Osteoblast (primary cell): ENCODE measurements around the gene SEPTIN5. TPM values are rescaled to one million over a fixed set of nuclear protein-coding genes. Genes with fewer than 3 reads are reported as not detected.

Experiments
- DNase-seq: peaks from one replicate; pipeline ENCODE4 v3.0.0; 2011; ENCODE audit warnings: low spot score, mixed read lengths; ENCODE audit not compliant: insufficient read length; ENCODE audit errors: missing footprints
- H2AFZ ChIP-seq: 2 replicates; pipeline ENCODE4 v1.6.0; 2011; ENCODE audit warnings: mild to moderate bottlenecking, low read length
- H3K27ac ChIP-seq: 2 replicates; pipeline ENCODE4 v1.5.1; 2011; ENCODE audit warnings: mild to moderate bottlenecking, low read depth, low read length, moderate library complexity
- H3K27me3 ChIP-seq: 2 replicates; pipeline ENCODE4 v1.6.0; 2012; ENCODE audit warnings: mild to moderate bottlenecking, control low read depth, inconsistent platforms, low read length, moderate library complexity; ENCODE audit not compliant: insufficient read depth
- H3K36me3 ChIP-seq: 2 replicates; pipeline ENCODE4 v1.5.1; 2011; ENCODE audit warnings: mild to moderate bottlenecking, low read length, control low read depth, moderate library complexity; ENCODE audit not compliant: insufficient read depth
- H3K4me1 ChIP-seq: 2 replicates; pipeline ENCODE4 v1.5.1; 2011; ENCODE audit warnings: mild to moderate bottlenecking, low read length, control low read depth, moderate library complexity; ENCODE audit not compliant: insufficient read depth
- H3K4me2 ChIP-seq: 2 replicates; pipeline ENCODE4 v1.6.0; 2011; ENCODE audit warnings: mild to moderate bottlenecking, low read length; ENCODE audit not compliant: insufficient read depth
- H3K4me3 ChIP-seq: fragments of 200-600 bp; sonication (generic); 3 replicates; pipeline ENCODE4 v1.5.1; 2012; ENCODE audit warnings: mild to moderate bottlenecking, low read length, inconsistent platforms; ENCODE audit not compliant: insufficient read depth
- H3K79me2 ChIP-seq: 2 replicates; pipeline ENCODE4 v1.6.0; 2012; ENCODE audit warnings: mild to moderate bottlenecking, low read length, control low read depth, inconsistent platforms; ENCODE audit not compliant: insufficient read depth
- H3K9me3 ChIP-seq: 2 replicates; pipeline ENCODE4 v1.5.1; 2011; ENCODE audit warnings: low read depth, low read length, control low read depth
- H4K20me1 ChIP-seq: 2 replicates; pipeline ENCODE4 v1.6.0; 2012; ENCODE audit warnings: mild to moderate bottlenecking, low read length, control low read depth; ENCODE audit not compliant: insufficient read depth
- CTCF ChIP-seq: IDR thresholded peaks from 2 replicates; pipeline ENCODE4 v1.5.1; 2011; ENCODE audit warnings: mild to moderate bottlenecking, low read depth, low read length, moderate library complexity; ENCODE audit errors: extremely low read depth
- total RNA-seq: library from RNA; depleted of rRNA; stranded (reverse); fragments of >200 nt; gene quantifications from 2 replicates; pipeline ENCODE4 v1.2.3, GENCODE V29; 2012

The SEPTIN5 gene
- total RNA-seq, 1 donor, result 14.5 TPM

GRCh38 chr22:19722178-19722981, 8.1 kb downstream of the SEPTIN5 start:
- no peak overlapping the region for H3K4me3 ChIP-seq
- H3K27me3 ChIP-seq, result no peaks in the 10 kb centered on the region
- no peak overlapping the region for H3K27ac ChIP-seq
- TF ChIP-seq CTCF, result no peak
- H3K36me3 ChIP-seq, result no peaks in the 10 kb centered on the region
- H2AFZ ChIP-seq, result no peak overlapping the region
- H3K4me2 ChIP-seq, result no peak overlapping the region
- peak; percentile 92 for DNase-seq
- no peaks in the 10 kb centered on the region for H3K9me3 ChIP-seq
- H4K20me1 ChIP-seq, result peaks cover 9% of the 10 kb centered on the region
- H3K79me2 ChIP-seq, result no peaks in the 10 kb centered on the region
- H3K4me1 ChIP-seq, result peaks cover 4% of the 10 kb centered on the region

DNA sequence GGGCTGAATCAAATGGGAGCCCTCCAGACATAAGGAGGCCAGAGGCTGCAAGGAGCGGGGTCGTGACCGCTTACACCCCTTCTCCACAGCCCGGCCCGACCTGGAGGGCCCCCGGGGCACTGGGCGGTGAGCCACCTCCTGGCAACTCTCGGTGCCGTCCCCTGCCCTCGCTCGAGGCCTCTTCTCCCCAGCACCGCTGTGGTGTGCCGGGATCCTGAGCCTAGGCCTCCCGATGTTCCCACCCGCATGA, 8.6 kb downstream of the SEPTIN5 start:
- Histone ChIP-seq H3K9me3 (no peaks in the 10 kb centered on the region), H3K4me2 (no peak overlapping the region), H3K27me3 (no peaks in the 10 kb centered on the region), H4K20me1 (peaks cover 9% of the 10 kb centered on the region), H3K79me2 (no peaks in the 10 kb centered on the region), H3K4me1 (no peaks in the 10 kb centered on the region), H3K27ac (no peak overlapping the region), H3K4me3 (no peak overlapping the region), H3K36me3 (no peaks in the 10 kb centered on the region), H2AFZ (no peak overlapping the region)
- TF ChIP-seq CTCF, result no peak
- peak; percentile 68 for DNase-seq

GRCh38 chr22:19723232-19723982, 9.1 kb downstream of the SEPTIN5 start, which contains the start of gene GP1BB:
Gene GP1BB (plus strand): TSS chr22:19723539. CDS start chr22:19723570, 31 bp downstream.
- Histone ChIP-seq H3K9me3 (no peaks in the 10 kb centered on the region), H2AFZ (no peak within 1 kb of the TSS), H3K4me1 (no peaks in the 10 kb centered on the region), H3K79me2 (no peaks in the 10 kb centered on the region), H3K4me2 (no peak within 1 kb of the TSS), H3K27ac (no peak within 1 kb of the TSS), H4K20me1 (peaks cover 9% of the 10 kb centered on the region), H3K27me3 (no peaks in the 10 kb centered on the region), H3K36me3 (no peaks in the 10 kb centered on the region), H3K4me3 (no peak within 1 kb of the TSS)
- DNase-seq, result peak; percentile 79
- no peak for TF ChIP-seq CTCF
